GM18511 (cell line): ENCODE data around the gene ADCY5.

Experiments used
- ATAC-seq: cut with Tn5 transposase; IDR thresholded peaks from one replicate; pipeline ENCODE4 v1.9.1; 2021; ENCODE audit warnings: mild to moderate bottlenecking, moderate library complexity; ENCODE audit not compliant: unreplicated experiment

ADCY5 gene

GRCh38 chr3:123292321-123293310, 156.3 kb downstream of the ADCY5 start:
- no peak for ATAC-seq

GRCh38 chr3:123291404-123291803, 157.5 kb downstream of the ADCY5 start:
- no peak for ATAC-seq

GRCh38 chr3:123290962-123291361, 157.9 kb downstream of the ADCY5 start:
- no peak for ATAC-seq

- ATAC-seq = no peak
Observed at GRCh38 chr3:123290107-123290930, 158.6 kb downstream of the ADCY5 start.

GRCh38 chr3:123289391-123290106, 159.3 kb downstream of the ADCY5 start:
- ATAC-seq = no peak

GRCh38 chr3:123287962-123288302, 161.0 kb downstream of the ADCY5 start:
- no peak for ATAC-seq

- no peak for ATAC-seq
Observed at GRCh38 chr3:123287051-123287961, 161.6 kb downstream of the ADCY5 start.

- no peak for ATAC-seq
Observed at GRCh38 chr3:123286308-123287023, 162.4 kb downstream of the ADCY5 start.

- ATAC-seq = no peak
Observed at GRCh38 chr3:123285931-123286307, 163.0 kb downstream of the ADCY5 start.

GRCh38 chr3:123285479-123285878, 163.4 kb downstream of the ADCY5 start:
- no peak for ATAC-seq

- no peak for ATAC-seq
Observed at GRCh38 chr3:123285066-123285465, 163.8 kb downstream of the ADCY5 start.

GRCh38 chr3:123284399-123285010, 164.4 kb downstream of the ADCY5 start:
- no peak for ATAC-seq

- no peak for ATAC-seq
Observed at GRCh38 chr3:123283657-123284398, 165.1 kb downstream of the ADCY5 start.

GRCh38 chr3:123283074-123283473, 165.8 kb downstream of the ADCY5 start:
- ATAC-seq = no peak

- no peak for ATAC-seq
Observed at GRCh38 chr3:123282461-123282860, 166.4 kb downstream of the ADCY5 start.

GRCh38 chr3:123281929-123282328, 167.0 kb downstream of the ADCY5 start:
- ATAC-seq = no peak

GRCh38 chr3:123281406-123281805, 167.5 kb downstream of the ADCY5 start:
- no peak for ATAC-seq

- no peak for ATAC-seq
Observed at GRCh38 chr3:123279121-123279520, 169.8 kb downstream of the ADCY5 start.
